Body of pancreas (tissue), 4 donors: Measurements from ENCODE around the gene ZNF224. TPM values are rescaled to one million over a fixed set of nuclear protein-coding genes. Genes with fewer than 3 reads are reported as not detected.
"Not testable (repeated sequence)": the region's sequence is repeated elsewhere in the genome, so short reads cannot be mapped to it uniquely, and the experiment has no call there.

Experiments used
- ATAC-seq: fragments of 150-250 bp; one replicate; pipeline ENCODE4 v1.9.1; 2016
- DNase-seq, 4 donors: peaks; one replicate each; pipeline ENCODE4 v3.0.0-alpha.2; 2019
- H3K27ac ChIP-seq, 4 donors: fragments of 200-600 bp; sonication (generic); 1 replicate in 3 of 4; 2 replicates in 1 of 4; pipeline versions ENCODE4 v1.5.1 to v1.6.1; 2016 to 2019; ENCODE audit warnings: mild to moderate bottlenecking in 1 of 4, mixed read lengths in 1 of 4, moderate library complexity in 1 of 4
- H3K27me3 ChIP-seq, 2 donors: fragments of 200-600 bp; sonication (generic); one replicate each; pipeline ENCODE4 v1.6.0; 2016; ENCODE audit warnings: mild to moderate bottlenecking in 1 of 2
- H3K36me3 ChIP-seq, 2 donors: fragments of 200-600 bp; sonication (generic); replicated peaks in 1 of 2; 2 replicates each; pipeline ENCODE4 v1.5.1; 2016; ENCODE audit warnings: low read depth in 2 of 2; ENCODE audit not compliant: insufficient read depth in 1 of 2
- H3K4me1 ChIP-seq: fragments of 200-600 bp; sonication (generic); one replicate; pipeline ENCODE4 v1.6.0; 2016
- H3K4me3 ChIP-seq, 2 donors: fragments of 200-600 bp; sonication (generic); 1 replicate in 1 of 2; 2 replicates in 1 of 2; pipeline ENCODE4 v1.5.1; 2016 to 2019
- H3K9me3 ChIP-seq, 3 donors: fragments of 200-600 bp; sonication (generic); 1 replicate in 2 of 3; 2 replicates in 1 of 3; pipeline ENCODE4 v1.5.1; 2016
- POLR2A ChIP-seq, 3 donors: fragments of 450-650 bp; IDR thresholded peaks; one replicate each; pipeline ENCODE4 v1.6.1; 2016; ENCODE audit warnings: antibody characterized with exemption in 3 of 3, mild to moderate bottlenecking in 2 of 3
- WGBS, 2 donors: methylation state at CpG; one replicate each; pipeline ENCODE4 v1.1.5; 2017; 5-methylcytosine and 5-hydroxymethylcytosine counted together
- intact Hi-C: fragments of 100-400 bp; cut with DNase I; formaldehyde crosslinking; loops from one replicate; pipeline ENCODE4 v1.15.1; 2023
- total RNA-seq, 2 donors: library from RNA; depleted of rRNA; stranded (reverse); fragments of >200 nt; gene quantifications; one replicate each; pipeline ENCODE4 v1.1.0, GENCODE V29; 2016
- TF ChIP-seq, protein P1 (sequence below), 7 experiments: fragments of 450-650 bp in 4 of 7; fragments of 200-600 bp in 3 of 7; sonication (generic) in 3 of 7; IDR thresholded peaks; one replicate each; pipeline ENCODE4 v1.5.1; 2016 to 2019; ENCODE audit warnings: antibody characterized with exemption in 7 of 7

Gene ZNF224
- total RNA-seq, 2 donors from 2014 or later, result 19.1 to 20.5 TPM

- H3K27me3 ChIP-seq, result no peaks in the 10 kb centered on the region
- peak overlapping the region in 1 of 2 donors; percentile 70 for H3K4me3 ChIP-seq
- intact Hi-C loops, result loop anchor here (10.0 kb wide), 2 partner anchors 53 to 107 kb away; partner anchors contain the start of genes ZNF226 and ZNF230
- 10 to 15% methylated on average over 17 of the region's 17 CpGs for WGBS, 2 donors
- H3K9me3 ChIP-seq, result peaks cover 0 to 33% (median 0%) of the 10 kb centered on the region in 3 donors
- H3K4me1 ChIP-seq, result peaks cover 22% of the 10 kb centered on the region
- peak in 1 of 4 donors; percentile 9 for DNase-seq
- no peak for ATAC-seq
- TF ChIP-seq, protein P1, sequence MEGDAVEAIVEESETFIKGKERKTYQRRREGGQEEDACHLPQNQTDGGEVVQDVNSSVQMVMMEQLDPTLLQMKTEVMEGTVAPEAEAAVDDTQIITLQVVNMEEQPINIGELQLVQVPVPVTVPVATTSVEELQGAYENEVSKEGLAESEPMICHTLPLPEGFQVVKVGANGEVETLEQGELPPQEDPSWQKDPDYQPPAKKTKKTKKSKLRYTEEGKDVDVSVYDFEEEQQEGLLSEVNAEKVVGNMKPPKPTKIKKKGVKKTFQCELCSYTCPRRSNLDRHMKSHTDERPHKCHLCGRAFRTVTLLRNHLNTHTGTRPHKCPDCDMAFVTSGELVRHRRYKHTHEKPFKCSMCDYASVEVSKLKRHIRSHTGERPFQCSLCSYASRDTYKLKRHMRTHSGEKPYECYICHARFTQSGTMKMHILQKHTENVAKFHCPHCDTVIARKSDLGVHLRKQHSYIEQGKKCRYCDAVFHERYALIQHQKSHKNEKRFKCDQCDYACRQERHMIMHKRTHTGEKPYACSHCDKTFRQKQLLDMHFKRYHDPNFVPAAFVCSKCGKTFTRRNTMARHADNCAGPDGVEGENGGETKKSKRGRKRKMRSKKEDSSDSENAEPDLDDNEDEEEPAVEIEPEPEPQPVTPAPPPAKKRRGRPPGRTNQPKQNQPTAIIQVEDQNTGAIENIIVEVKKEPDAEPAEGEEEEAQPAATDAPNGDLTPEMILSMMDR (IDR thresholded peaks at IDR 0.05), result no peak
- no peak for TF ChIP-seq POLR2A (IDR thresholded peaks at IDR 0.05)
- H3K36me3 ChIP-seq, result peaks cover 2 to 3% of the 10 kb centered on the region in 2 donors
- no peak overlapping the region for H3K27ac ChIP-seq
Observed at GRCh38 chr19:44111910-44112463, 17.8 kb downstream of the ZNF224 start.

GRCh38 chr19:44112802-44113137 is 18.6 kb downstream of the ZNF224 start:
- Histone ChIP-seq H3K36me3 (no peaks in the 10 kb centered on the region), H3K27me3 (no peaks in the 10 kb centered on the region), H3K27ac (peak overlapping the region in 2 of 4 donors; percentile 39 to 67), H3K9me3 (peaks cover 0 to 25% (median 0%) of the 10 kb centered on the region in 3 donors), H3K4me1 (peaks cover 22% of the 10 kb centered on the region), H3K4me3 (peak overlapping the region; percentile 53 to 70)
- DNase-seq, result no peak
- no peak for TF ChIP-seq POLR2A (IDR thresholded peaks at IDR 0.05)
- TF ChIP-seq, protein P1 (IDR thresholded peaks at IDR 0.05), result no peak
- no peak for ATAC-seq
- intact Hi-C loops, result loop anchor here (10.0 kb wide), 2 partner anchors 52 to 108 kb away; partner anchors contain the start of genes ZNF226 and ZNF230
- WGBS, 2 donors, result 0% methylated on average over 11 of the region's 11 CpGs

DNA sequence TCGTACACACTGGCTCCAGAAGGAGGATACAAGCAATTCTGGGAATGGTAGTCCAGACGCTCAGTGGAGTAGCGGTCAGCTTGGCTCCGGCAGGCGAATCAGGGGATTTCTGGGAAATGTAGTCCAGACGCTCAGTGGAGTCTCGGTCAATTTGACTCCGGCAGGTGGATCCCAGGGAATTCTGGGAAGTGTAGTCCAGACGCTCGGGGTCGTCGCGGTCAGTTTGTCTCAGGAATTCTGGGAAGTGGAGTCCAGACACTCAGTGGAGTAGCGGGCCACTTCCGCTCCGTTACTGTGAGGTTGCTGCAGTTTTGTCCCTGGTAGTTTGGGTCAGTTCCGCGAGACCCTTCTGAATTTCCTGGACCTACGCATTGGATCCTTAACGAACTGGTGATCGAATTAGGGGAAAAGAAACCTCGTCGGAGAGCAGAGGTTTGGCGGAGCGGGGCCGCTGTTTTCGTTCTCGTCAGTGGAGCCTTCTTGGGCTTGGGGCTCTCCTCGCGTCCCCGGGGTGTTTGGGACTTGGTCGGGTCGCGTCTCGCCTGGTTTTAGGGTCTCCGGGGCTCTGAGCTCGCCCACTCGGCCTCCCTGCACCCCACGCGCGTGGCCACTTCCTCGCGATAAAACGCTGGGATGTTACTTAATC is 19.1 kb downstream of the ZNF224 start, which contains the start of gene ZNF225:
Gene ZNF225 (plus strand): TSS at position 262 of the 646 bp plus-strand sequence. CDS start 2,429 bp downstream, outside the sequence.
- DNase-seq (peak; percentile 96 to 99 (median 97)), ATAC-seq (peak; percentile 99)
- TF ChIP-seq POLR2A (IDR thresholded peaks at IDR 0.05), result peak in 2 of 3 donors; percentile 48 to 50
- TF ChIP-seq, protein P1 (IDR thresholded peaks at IDR 0.05), result peak in 3 of 7 experiments; percentile 23 to 39 (median 28)
- 0% methylated on average over 34 to 44 of the region's 44 CpGs for WGBS, 2 donors
- peaks cover 0 to 21% (median 0%) of the 10 kb centered on the region in 3 donors for H3K9me3 ChIP-seq
- peak within 1 kb of the TSS; percentile 13 to 67 (median 52) for H3K27ac ChIP-seq
- H3K4me3 ChIP-seq, result peak within 1 kb of the TSS; percentile 70 to 72
- H3K4me1 ChIP-seq, result peaks cover 22% of the 10 kb centered on the region
- intact Hi-C loops, result loop anchor here (10.0 kb wide), 2 partner anchors 52 to 108 kb away; partner anchors contain the start of genes ZNF226 and ZNF230
- H3K27me3 ChIP-seq, result no peaks in the 10 kb centered on the region
- peaks cover 0 to 3% of the 10 kb centered on the region in 2 donors for H3K36me3 ChIP-seq

GRCh38 chr19:44113784-44114390 is 19.7 kb downstream of the ZNF224 start:
- Histone ChIP-seq H3K36me3 (peaks cover 3 to 6% of the 10 kb centered on the region in 2 donors), H3K27ac (peak overlapping the region; percentile 13 to 67 (median 52)), H3K27me3 (no peaks in the 10 kb centered on the region), H3K9me3 (peaks cover 0 to 18% (median 0%) of the 10 kb centered on the region in 3 donors), H3K4me1 (peaks cover 22% of the 10 kb centered on the region), H3K4me3 (peak overlapping the region; percentile 70 to 72)
- WGBS, 2 donors, result 2% methylated on average over 18 of the region's 18 CpGs
- DNase-seq, result peak in 1 of 4 donors; percentile 13
- no peak for ATAC-seq
- TF ChIP-seq, protein P1 (IDR thresholded peaks at IDR 0.05), result no peak
- no peak for TF ChIP-seq POLR2A (IDR thresholded peaks at IDR 0.05)
- intact Hi-C loops, result loop anchor here (10.0 kb wide), 2 partner anchors 51 to 109 kb away; partner anchors contain the start of genes ZNF226 and ZNF230

GRCh38 chr19:44121162-44121561 is 27.0 kb downstream of the ZNF224 start:
- H3K9me3 ChIP-seq, result peaks cover 0 to 20% (median 0%) of the 10 kb centered on the region in 3 donors
- 85 to 88% methylated on average over 4 of the region's 4 CpGs for WGBS, 2 donors
- peaks cover 18 to 20% of the 10 kb centered on the region in 2 donors for H3K36me3 ChIP-seq

More at GRCh38 chr19:44121162-44121561, 27.0 kb downstream of the ZNF224 start:
- DNase-seq, H3K27ac ChIP-seq, H3K27me3 ChIP-seq, H3K4me1 ChIP-seq, ATAC-seq, intact Hi-C loops, H3K4me3 ChIP-seq: not testable (repeated sequence)
